ENCODE measurements around the gene STARD10.

Gene STARD10

GRCh38 chr11:72726266-72727220 is 67.3 kb downstream of the STARD10 start:
- DNase-seq (ENCODE audit: low read depth in 2 of 2) = no peak

- DNase-seq (ENCODE audit: low read depth in 2 of 2) = no peak
Measured at GRCh38 chr11:72725724-72726028, 68.2 kb downstream of the STARD10 start.

GRCh38 chr11:72724851-72725723 is 68.8 kb downstream of the STARD10 start:
- DNase-seq (ENCODE audit: low read depth in 2 of 2) = peak; percentile 54 to 60

GRCh38 chr11:72724021-72724551 is 69.8 kb downstream of the STARD10 start:
- no peak for DNase-seq (ENCODE audit: low read depth in 2 of 2)

GRCh38 chr11:72723508-72723907 is 70.3 kb downstream of the STARD10 start:
- DNase-seq (ENCODE audit: low read depth in 2 of 2) = no peak

GRCh38 chr11:72722050-72722748 is 71.6 kb downstream of the STARD10 start:
- DNase-seq (ENCODE audit: low read depth in 2 of 2) = peak; percentile 60 to 65

GRCh38 chr11:72721689-72722049 is 72.2 kb downstream of the STARD10 start:
- peak in 1 of 2 donors; percentile 20 for DNase-seq (ENCODE audit: low read depth in 2 of 2)

- DNase-seq (ENCODE audit: low read depth in 2 of 2) = no peak
Measured at GRCh38 chr11:72721276-72721675, 72.6 kb downstream of the STARD10 start.

GRCh38 chr11:72720784-72721183 is 73.1 kb downstream of the STARD10 start:
- no peak for DNase-seq (ENCODE audit: low read depth in 2 of 2)

GRCh38 chr11:72720047-72720446 is 73.8 kb downstream of the STARD10 start:
- no peak for DNase-seq (ENCODE audit: low read depth in 2 of 2)

- DNase-seq (ENCODE audit: low read depth in 2 of 2) = no peak
Measured at GRCh38 chr11:72719551-72719950, 74.3 kb downstream of the STARD10 start.

- DNase-seq (ENCODE audit: low read depth in 2 of 2) = no peak
Measured at GRCh38 chr11:72719144-72719543, 74.7 kb downstream of the STARD10 start.

GRCh38 chr11:72718101-72718501 is 75.7 kb downstream of the STARD10 start:
- DNase-seq (ENCODE audit: low read depth in 2 of 2) = no peak

- DNase-seq (ENCODE audit: low read depth in 2 of 2) = no peak
Measured at GRCh38 chr11:72716788-72717435, 76.9 kb downstream of the STARD10 start.

GRCh38 chr11:72716290-72716689 is 77.6 kb downstream of the STARD10 start:
- no peak for DNase-seq (ENCODE audit: low read depth in 2 of 2)

- no peak for DNase-seq (ENCODE audit: low read depth in 2 of 2)
Measured at GRCh38 chr11:72712841-72713240, 81.0 kb downstream of the STARD10 start.

GRCh38 chr11:72712168-72712751 is 81.6 kb downstream of the STARD10 start:
- no peak for DNase-seq (ENCODE audit: low read depth in 2 of 2)

- DNase-seq (ENCODE audit: low read depth in 2 of 2) = no peak
Measured at GRCh38 chr11:72711141-72711540, 82.7 kb downstream of the STARD10 start.

GRCh38 chr11:72710278-72710677 is 83.6 kb downstream of the STARD10 start:
- no peak for DNase-seq (ENCODE audit: low read depth in 2 of 2)

- no peak for DNase-seq (ENCODE audit: low read depth in 2 of 2)
Measured at GRCh38 chr11:72709478-72710238, 84.2 kb downstream of the STARD10 start.
